NCI-H226 (cell line): Measurements from ENCODE around the gene HAPLN2.

Source experiments
- DNase-seq: peaks from one replicate; pipeline ENCODE4 v3.0.0-alpha.2; 2015

The HAPLN2 gene

GRCh38 chr1:156664767-156665411 is 45.7 kb downstream of the HAPLN2 start:
- no peak for DNase-seq

GRCh38 chr1:156665539-156665938 is 46.3 kb downstream of the HAPLN2 start:
- no peak for DNase-seq

DNA sequence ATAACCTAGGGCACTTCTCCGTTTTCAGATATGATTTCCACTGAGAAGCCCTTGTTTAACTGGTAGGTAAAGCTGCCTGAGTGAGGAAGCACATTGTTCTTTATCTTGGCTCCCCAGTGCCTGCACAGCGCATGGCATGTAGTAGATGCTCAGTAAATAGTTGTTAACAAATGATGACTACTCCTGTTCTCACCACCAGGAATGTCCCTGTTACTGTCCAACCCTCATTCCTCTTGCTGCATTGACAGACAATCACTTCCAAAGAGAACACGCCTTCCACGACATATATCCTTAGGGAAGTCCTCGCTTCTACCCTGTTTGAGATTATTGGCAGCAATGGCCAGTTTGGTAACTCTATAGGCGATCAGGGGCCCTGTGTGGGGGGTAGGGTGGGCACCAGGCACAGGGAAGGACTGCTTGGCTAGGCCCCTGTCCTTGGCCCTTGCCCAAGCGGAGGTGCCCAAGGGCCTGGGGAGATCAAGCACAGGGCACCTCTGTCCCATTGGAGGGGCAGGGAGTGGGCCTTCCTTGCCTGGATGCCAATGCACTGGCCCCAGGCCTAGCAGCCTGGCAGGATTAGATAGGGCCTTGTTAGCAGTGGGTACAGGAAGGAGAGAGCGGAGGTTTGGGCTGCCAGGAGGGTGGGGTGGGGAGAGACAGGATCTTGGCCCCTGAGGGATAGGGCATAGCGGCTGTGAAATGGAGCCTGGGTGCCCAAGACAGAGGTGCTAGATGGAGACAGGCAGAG is 47.8 kb downstream of the HAPLN2 start:
- DNase-seq = no peak

DNA sequence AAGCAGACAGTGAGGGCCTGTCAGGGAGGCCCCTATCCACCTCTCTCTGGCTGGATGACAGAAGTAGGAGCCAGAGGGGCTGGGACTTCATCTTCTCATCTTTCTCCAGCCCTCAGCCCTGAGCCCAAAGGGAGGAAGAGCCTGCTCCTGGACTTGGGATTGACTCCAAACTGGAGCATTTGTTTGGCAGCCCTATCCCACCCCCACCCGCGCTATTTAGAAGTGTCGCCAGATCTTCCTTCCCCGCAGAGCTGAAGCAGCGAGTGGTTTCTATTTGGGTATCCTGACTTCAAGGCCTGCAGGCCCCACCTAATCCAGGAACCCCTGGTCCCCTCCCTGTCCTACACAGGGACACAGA is 48.4 kb downstream of the HAPLN2 start:
- no peak for DNase-seq

- DNase-seq = no peak
Observed at GRCh38 chr1:156667968-156668709, 48.9 kb downstream of the HAPLN2 start.

DNA sequence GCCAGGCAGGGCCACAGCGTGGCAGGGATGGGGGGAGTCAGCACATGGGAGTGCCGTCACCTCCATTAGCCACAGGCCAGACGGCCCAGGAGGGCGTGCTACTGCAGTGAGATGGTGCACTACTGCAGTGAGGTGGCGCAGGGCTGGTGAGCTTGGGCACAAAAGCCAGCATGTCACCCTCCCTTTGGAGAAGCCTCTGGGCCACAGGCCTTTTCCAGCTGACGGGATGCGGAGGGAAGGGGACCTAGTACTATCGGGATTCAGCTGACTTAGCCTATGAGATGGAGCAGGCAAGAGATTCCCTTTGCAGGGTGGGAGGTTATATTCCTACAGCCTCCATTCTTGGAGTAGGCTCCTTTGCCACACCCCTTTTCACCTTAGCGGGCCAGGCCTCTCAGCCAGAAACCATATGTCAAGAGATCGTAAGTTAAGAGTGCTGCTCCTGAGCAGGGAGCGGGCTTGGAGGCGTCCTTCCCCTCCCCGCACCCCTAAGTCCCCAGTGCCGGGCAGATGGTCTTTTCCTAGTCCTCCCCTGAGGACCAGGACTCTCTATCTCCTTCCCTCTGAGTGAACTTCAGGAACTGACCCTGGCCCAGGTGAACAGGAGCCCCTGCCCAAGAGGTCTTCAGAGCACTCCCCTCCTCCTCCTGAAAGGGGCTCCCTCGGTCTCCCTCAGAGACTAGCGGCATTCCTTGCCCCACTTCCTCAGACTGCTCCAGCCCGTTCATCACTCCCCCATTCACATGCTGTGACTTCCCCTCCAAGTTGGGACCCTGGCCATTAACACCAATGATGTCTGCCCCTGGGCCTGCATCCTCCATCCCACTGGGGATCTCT is 49.8 kb downstream of the HAPLN2 start:
- no peak for DNase-seq

GRCh38 chr1:156669794-156670193 is 50.6 kb downstream of the HAPLN2 start:
- no peak for DNase-seq

DNA sequence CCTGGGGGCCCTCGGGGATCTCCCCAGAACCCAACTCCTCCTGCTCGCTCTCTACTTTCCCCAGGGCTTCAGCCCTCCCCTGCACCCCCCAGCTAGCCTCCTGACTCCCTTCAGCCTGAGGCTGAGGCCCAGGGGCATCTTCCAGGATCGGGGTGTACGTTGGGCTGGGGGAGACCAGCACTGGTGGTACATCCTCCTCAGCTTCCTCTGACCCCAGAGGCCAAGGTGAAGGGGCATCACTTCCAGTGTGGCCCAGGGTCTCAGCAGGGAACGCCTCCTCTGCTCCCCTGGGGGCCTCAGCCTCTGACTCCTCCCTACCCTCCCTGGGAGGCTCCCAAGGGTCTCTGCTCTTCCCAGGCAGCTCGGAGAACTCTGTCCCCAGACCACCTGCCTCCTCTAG is 51.1 kb downstream of the HAPLN2 start:
- no peak for DNase-seq

DNA sequence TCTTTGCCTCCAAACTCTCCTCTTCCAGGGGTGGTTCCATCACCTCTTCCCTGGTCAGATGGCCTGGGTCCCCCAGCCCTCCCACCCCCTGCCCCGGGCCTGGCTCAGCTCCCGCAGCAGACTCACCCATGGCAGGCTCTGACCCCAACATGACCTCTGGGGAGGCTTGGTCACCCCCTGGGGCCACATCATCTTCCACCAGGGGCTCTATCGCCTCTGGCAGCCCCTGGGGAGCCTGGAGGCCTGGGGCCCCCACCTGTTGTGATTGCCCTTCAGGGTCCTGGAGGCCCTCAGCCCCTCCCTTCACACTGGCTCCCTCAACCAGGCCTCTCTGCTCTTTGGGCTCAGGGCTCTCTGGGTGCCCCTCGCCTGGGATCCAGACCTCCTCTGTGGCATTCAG is 51.6 kb downstream of the HAPLN2 start:
- DNase-seq = no peak

DNA sequence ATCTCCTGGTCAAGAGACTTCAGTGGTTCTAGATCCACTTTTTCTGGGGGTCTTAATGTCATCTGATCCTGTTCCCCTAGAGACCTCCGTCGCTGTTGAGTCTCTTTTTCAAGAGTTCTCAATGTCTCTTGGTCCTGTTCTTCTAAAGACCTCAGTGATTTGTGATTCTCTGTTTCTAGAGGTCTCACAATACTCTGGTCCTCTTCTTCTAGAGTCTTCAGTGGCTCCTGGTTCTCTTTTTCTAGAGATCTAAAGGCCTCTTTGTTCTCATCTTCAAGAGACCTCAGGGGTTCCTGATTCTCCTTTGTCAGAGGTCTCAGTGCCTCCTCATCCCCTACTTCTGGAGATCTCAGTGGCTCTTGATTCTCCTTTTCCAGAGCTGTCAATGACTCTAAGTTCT is 52.6 kb downstream of the HAPLN2 start:
- no peak for DNase-seq

DNA sequence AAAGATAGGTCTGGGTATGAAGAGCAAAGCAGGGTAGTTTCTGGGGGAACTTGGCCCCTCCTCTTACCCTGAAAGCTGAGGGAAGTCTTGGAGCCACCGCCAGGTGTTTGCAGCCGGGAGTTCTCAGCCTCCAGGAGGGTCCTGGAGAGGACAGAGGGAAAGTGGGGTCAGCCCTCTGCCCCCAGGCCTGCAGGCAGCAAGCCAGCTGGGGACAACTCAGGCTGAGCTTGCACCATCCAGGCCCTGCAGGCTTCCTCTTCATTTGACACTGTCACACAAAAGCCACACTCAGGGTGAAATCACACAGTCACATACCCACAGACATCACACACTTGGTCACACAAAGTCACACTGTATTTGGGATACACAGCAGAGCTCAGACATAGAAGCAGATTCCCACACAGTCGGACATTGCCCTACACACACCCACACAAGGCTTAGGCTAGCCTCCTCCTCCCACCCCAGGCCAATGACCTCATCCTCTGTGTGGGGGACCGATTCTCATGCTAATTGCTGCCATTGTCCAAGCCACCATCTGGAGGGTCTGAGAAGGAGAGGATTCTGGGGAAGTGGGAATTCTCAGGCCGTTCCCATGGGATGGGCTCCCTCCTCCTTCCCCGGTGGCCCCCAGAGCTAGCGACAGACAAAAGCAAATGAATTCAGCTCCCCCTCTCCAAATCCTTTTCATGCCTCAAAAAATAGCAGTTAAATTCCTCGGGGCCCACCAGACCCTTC is 54.3 kb downstream of the HAPLN2 start:
- no peak for DNase-seq
